SHP77 treated with DMSO at 0.1 percent for 48 hours (cell line): ENCODE data around the gene BMPER.

Source experiments
- DNase-seq: peaks from one replicate; lab custom pipeline; 2025; lab: John Stamatoyannopoulos, UW

BMPER gene

GRCh38 chr7:34062826-34063225 lies 157.5 kb downstream of the BMPER start:
- no peak for DNase-seq

GRCh38 chr7:34064519-34065158 lies 159.3 kb downstream of the BMPER start:
- no peak for DNase-seq

GRCh38 chr7:34066411-34066810 lies 161.1 kb downstream of the BMPER start:
- no peak for DNase-seq

- no peak for DNase-seq
These were observed 161.9 kb downstream of the BMPER start for GRCh38 chr7:34067005-34067778.

- no peak for DNase-seq
These were observed 164.3 kb downstream of the BMPER start for GRCh38 chr7:34069676-34070075.

- DNase-seq = no peak
These were observed 165.4 kb downstream of the BMPER start for GRCh38 chr7:34070511-34071323.

GRCh38 chr7:34073676-34074075 lies 168.3 kb downstream of the BMPER start:
- DNase-seq = no peak

GRCh38 chr7:34074421-34074820 lies 169.1 kb downstream of the BMPER start:
- no peak for DNase-seq

GRCh38 chr7:34075523-34076370 lies 170.4 kb downstream of the BMPER start:
- DNase-seq = no peak

GRCh38 chr7:34077168-34077567 lies 171.8 kb downstream of the BMPER start:
- no peak for DNase-seq

- DNase-seq = no peak
These were observed 173.5 kb downstream of the BMPER start for GRCh38 chr7:34078864-34079263.

GRCh38 chr7:34080513-34080912 lies 175.2 kb downstream of the BMPER start:
- DNase-seq = no peak

- DNase-seq = no peak
These were observed 176.6 kb downstream of the BMPER start for GRCh38 chr7:34081935-34082334.

GRCh38 chr7:34083440-34083839 lies 178.1 kb downstream of the BMPER start:
- DNase-seq = no peak

GRCh38 chr7:34084651-34085050 lies 179.3 kb downstream of the BMPER start:
- DNase-seq = no peak

- no peak for DNase-seq
These were observed 180.7 kb downstream of the BMPER start for GRCh38 chr7:34086064-34086463.

GRCh38 chr7:34086981-34087380 lies 181.6 kb downstream of the BMPER start:
- DNase-seq = no peak

GRCh38 chr7:34087892-34088891 lies 182.9 kb downstream of the BMPER start:
- no peak for DNase-seq

- no peak for DNase-seq
These were observed 185.5 kb downstream of the BMPER start for GRCh38 chr7:34090816-34091215.

GRCh38 chr7:34091321-34091917 lies 186.1 kb downstream of the BMPER start:
- DNase-seq = peak; percentile 9
